Right ventricle myocardium superior (tissue), 1 donor: ENCODE data around the gene AIG1. TPM values are rescaled to one million over a fixed set of nuclear protein-coding genes. Genes with fewer than 3 reads are reported as not detected.
"Not testable (repeated sequence)": the region's sequence is repeated elsewhere in the genome, so short reads cannot be mapped to it uniquely, and the experiment has no call there.

ENCODE experiments used
- ATAC-seq: fragments of 200-7000 bp; cut with Tn5 transposase; one replicate; pipeline ENCODE4 v1.9.1; 2020; ENCODE audit warnings: mild to moderate bottlenecking; ENCODE audit not compliant: poor library complexity
- DNase-seq: peaks from one replicate; pipeline ENCODE4 v3.0.0-alpha.2; 2020
- intact Hi-C: fragments of 100-400 bp; cut with DNase I; formaldehyde crosslinking; loops from one replicate; pipeline ENCODE4 v1.11.2; 2022
- total RNA-seq: library from RNA; stranded (reverse); fragmentation: NEBNext Ultra II Directional; extraction: Animal tissue kit (Norgen Biotek cat#: 25700); gene quantifications from one replicate; pipeline ENCODE4 v1.2.1, GENCODE V29; 2021
- donor health status: DM: no; HTN: yes; CAD: no; lungs with severe emphysema.

The AIG1 gene
- total RNA-seq, 1 donor from 2014 or later: 71.7 TPM

DNA sequence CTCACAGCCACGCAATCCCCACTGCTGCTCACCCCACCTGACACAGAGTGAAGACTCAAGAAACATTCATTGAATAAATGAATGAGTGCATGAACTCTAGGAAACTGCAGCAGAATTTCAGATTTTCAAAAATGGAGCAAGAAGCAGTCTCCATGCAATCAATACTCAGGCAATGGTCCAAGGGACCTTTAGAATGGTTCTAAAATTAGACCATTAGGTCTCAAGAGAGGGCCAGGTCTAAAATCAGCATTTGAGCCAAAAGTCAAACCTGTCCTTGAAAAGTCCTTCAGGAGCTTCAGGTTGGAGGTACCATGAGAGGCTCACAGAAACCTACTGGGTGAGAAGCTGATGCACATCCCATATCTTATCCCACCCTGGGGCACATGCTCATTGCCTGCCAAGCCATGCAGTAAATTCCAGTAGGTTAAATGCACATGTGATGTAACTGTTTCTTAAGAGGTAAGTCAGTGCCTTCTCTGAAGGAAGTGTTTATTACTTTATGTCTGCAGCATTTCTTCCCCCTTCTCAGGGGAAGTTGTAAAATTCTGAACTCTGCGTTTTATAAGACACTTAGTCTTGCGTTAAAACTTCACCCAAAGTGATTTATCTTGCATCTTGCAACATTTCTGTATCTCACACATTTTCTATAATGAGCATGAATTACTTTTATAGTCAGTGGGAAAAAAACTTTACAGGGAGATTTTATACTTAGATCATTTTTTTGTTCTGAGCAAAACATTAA, 263.2 kb downstream of the AIG1 start:
- no peak for ATAC-seq
- intact Hi-C loops: no loop called here
- no peak for DNase-seq

DNA sequence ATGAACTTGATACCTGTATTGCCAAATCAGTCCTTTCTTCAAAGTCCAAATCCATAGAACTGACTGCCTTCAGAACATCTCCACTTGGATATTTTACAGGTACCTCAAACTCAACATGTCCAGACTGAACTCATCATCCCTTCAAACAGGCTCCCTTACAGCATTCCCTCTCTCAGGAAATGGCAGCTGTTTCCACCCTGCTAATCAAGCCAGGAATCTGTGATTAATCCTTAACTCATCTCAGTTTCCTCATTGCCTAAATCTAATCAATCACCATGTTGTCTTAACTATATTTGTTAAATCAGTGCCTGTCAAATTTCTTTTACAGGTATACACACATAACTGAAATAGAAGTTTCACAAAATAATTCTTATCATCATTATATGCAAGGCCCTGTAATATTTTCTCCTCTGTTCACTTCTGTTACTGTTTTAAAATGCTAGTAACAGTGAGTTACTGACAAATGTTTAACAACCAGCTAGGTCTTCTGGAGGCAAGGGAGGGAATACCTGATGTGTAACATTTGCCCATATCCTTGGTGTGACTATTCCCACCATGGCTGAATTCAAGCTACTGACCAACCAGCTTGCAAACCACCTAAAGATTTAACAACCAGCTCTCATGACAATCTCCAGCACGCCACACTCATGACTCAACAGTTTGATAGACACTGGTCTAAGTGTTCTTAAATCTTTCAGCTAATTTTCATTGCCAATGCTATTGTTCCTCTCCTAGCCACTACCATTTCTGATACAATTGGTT, 264.9 kb downstream of the AIG1 start:
- intact Hi-C loops: no loop called here
- DNase-seq (no peak), ATAC-seq (no peak)

DNA sequence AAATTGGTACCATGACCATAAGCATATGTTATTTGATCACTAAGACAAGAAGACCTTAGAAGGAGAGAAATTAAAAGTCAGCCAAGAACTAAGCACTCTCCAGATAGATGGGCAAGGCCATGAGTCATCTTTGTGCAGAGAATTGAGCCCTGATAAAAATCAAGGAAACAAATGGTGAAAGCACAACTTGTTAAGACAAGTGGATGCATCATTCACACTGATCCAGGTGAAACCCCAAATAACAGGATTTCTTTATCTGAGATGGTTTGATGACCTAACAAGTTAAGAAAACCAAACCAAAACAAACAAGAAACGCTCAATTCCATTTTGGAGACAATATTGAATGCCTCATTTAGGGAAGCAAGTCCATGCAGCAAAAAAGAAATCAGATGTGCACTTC, 268.2 kb downstream of the AIG1 start:
- ATAC-seq (no peak), DNase-seq (no peak)
- intact Hi-C loops: no loop called here

DNA sequence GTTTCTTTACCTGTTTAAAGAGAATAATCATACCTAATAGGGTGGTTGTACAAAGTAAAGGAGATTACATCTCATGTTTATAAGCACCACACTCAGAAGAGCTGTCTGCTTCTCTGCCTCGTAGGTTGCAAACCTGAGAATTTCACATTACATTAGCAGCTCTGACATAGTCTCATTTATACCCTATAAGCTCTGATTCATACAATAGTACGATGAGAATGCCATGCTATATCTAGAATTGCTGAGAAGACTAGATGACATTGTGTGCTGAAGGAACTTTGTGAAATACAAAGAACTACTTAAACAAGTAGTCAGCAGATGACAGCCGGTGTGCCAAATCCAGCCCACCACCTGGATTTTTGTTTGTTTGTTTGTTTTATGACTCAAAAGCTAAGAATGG, 268.6 kb downstream of the AIG1 start:
- ATAC-seq (no peak), DNase-seq (no peak)
- intact Hi-C loops: no loop called here

DNA sequence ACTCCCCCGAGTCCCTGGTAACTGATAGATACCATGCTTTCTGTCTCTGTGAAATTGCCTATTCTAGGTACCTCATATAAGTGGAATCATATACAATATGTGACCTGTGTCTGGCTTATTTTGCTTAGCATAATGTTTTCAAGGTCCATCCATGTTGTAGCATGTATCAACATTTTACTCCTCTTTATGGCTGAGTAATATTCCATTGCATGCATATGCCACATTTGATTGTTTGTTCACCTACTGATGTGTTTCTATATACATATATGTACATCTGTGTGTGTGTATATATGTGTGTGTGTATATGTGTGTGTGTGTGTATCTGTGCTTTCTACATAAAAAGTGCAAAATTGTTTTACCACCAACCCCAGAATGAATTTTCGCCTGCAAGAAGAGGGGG, 270.7 kb downstream of the AIG1 start:
- intact Hi-C loops: no loop called here
- no peak for DNase-seq
- ATAC-seq: no peak

DNA sequence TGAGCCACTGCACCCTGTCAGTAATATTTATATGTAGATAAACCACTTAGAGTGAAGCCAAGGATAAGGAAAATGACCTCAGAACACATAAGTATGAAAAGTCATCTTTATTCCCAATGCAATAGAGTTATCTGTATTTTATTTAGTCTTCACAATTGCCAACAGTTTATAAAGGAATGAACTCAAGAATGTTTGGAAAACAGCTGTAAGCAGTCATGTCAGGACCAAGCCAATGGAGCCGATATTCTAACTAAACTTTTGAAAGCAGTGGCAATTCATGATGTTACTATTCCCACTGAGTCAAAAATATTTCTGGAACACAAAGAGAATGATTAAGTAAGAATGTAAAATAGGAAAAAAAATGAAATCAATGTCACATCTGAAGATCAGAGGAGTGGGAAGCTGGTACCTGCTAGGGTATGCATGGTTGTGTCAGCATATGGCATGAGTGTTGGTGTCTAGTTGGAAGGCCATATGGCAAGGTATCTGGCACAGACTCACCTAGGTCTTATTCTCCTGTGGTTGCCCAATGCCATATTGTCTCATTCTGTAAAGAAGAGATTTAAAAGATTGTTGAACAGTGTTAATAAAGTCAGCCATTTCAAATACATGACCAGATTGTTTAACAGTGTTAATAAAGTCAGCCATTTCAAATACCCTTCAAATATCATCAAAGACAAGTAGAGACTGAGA, 271.6 kb downstream of the AIG1 start:
- ATAC-seq (no peak), DNase-seq (no peak)
- intact Hi-C loops: no loop called here

DNA sequence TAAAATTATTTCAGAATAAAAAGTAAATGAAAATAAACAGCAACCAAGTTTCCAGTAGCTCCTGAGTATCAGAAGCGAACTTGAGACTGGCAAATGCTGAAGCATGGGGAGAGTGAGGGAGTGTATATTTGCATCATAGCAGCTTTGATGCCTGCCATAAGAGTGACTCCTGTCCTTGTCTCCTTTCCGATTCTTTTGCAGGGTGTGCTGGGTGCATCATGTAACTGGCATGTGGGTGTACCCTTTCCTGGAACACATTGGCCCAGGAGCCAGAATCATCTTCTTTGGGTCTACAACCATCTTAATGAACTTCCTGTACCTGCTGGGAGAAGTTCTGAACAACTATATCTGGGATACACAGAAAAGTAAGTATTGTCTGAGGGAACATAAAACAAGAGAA, 272.4 kb downstream of the AIG1 start:
- intact Hi-C loops: no loop called here
- no peak for ATAC-seq

DNA sequence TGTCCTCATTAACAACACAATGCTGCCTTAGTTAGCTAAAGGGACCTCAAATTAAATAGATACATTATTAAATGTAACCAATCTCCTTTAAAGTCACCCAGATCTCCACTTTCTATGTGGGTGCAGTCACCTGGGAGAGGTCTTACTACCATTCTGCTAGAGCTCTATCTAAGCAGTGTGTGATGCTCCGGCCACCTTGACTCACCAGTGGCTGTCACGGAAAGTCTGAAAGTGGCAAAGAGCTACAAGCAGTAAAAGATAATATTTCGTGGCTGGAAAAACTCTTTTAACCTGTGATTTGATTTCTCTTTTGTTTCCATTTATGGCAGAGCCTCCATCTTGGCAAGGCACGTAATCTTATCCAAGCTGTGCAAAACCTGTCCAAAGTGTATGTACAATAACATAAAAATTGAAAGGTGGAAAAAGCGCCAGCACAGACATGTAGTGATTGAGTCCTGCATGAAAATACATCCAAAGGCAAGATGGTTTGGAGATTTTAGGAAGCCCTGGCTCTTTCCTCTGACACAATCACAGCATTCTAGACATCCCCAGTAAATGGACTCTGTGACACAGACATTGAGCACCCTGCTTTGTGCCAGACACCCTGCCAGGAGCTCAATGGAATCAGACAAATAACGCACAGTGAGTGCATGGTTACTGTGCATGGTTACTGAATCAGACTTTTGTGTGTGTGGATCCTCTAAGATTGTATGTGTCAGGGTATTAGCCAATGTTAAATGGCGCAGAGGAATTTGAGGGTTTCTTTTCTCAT, 273.2 kb downstream of the AIG1 start:
- ATAC-seq (no peak), DNase-seq (no peak)
- intact Hi-C loops: no loop called here

More for the DNA sequence above, 272.4 kb downstream of the AIG1 start:
- no peak for DNase-seq

DNA sequence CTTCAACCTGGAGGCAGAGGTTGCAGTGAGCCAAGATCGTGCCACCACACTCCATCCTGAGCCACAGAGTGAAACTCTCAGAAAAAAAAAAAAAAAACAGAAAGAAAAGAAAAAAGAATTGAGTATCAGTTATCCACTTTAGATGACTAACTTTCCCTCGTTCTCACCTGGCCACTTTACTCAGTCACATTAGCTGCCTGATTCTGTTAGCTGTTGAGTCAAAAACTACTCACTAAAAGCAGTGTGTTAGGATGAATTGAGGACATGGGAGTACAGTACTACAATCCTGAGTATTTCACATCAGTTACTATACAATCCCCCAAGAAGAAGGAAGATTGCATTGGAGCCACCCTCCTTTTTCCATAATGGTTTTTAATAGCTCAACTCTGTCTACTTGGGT, 275.2 kb downstream of the AIG1 start:
- DNase-seq (no peak), ATAC-seq (no peak)
- intact Hi-C loops: no loop called here

DNA sequence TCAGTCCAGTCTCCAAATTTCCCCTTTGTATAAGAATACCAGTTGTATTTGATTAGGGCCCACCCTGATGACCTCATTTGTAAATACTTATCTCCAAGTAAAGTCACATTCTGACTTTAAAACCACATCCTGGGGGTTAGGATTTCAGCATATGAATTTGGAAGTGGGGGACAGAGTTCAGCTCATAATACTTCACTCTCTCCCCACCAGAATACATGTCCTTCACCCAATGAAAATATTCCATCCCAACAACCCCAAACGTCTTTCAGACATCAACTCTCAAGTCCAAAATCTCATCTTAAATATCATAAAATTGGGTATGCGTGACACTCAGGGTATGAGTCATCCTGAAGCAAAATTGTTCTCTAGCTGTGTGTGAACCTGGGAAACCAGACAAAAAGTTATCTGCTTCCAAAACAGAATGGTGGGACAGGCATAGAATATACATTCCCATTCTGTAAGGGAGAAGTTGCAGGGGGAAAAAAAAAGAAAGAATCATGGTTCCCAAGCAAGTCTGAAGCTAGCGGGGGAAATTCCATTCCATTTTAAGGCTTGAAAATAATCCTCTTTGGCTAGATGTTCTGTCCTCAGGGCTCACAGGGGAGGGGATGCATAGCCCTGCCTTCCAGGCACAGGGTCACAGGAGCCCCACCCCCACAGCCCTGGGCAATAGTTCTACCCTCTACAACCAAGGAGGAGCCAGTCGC, 275.9 kb downstream of the AIG1 start:
- no peak for DNase-seq
- ATAC-seq: no peak
- intact Hi-C loops: no loop called here

DNA sequence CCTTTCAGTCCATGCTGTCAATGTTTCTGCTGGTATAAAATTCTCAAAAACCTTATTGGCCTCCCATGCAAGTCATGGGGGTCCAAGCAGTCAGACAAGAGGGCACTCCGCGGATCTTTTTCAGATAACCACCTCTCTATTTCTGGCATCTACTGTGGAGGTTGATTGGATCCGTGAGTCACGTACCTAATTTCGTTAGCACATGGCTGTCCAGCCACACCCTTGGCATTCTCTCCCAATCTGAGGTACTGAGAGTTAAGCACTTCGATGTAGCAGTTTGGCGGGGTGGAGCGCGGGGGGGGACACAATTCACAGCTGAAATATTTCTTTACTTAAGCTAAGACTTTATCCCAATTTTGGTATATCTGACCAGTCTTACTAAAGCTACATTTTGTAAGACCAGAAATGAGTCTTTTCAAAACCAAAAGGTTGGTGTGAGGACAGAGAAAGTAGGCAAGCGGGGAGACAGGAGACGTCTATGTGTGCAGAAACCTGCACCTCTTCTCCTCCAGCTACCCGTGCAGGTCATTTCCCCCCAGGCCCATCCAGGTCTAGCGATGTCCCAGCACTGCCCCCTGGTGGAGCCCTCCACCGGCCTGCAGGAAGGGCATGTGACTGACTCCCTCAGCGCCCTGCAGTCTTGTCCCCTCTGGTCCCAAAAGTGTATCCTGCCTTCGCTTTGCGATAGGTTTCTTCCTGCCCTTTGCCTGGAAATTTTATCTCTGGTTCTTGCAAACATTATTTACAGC, 276.7 kb downstream of the AIG1 start:
- ATAC-seq: peak; percentile 58
- intact Hi-C loops: no loop called here
- DNase-seq: peak; percentile 51

DNA sequence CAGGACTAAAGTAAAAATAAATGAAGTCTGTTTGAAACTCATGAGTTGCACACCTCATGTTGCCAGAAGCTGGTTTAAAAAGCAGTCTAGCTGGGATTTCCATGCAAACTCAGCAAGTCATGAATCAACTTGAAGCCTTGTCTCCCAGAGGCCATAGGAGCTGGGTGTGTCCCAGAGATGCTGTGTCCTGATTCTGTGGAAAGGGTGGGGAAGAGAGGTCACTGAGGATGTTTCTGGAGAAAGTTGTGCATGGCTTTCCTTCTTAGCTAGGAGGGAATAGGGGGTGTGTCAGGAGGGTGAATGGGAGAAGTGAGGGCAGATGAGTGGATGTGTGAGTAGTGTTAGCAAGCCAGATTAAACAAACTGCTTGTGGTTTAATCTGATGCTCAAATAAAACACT, 278.5 kb downstream of the AIG1 start:
- DNase-seq: no peak
- ATAC-seq: no peak
- intact Hi-C loops: no loop called here

DNA sequence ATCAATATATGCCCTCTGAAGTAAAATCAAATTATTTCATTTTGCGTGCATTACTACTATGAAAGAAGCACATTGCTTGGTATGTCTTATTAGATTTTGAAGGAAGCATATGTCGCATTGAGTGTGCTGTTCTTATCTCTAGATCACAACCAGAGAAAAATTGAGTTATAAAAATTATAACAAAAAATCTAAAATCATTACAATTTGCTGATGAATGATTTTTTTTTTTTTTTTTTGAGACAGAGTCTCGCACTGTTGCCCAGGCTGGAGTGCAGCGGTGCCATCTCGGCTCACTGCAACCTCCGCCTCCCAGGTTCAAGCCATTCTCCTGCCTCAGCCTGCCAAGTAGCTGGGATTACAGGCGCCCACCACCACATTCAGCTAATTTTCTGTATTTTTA, 284.8 kb downstream of the AIG1 start:
- DNase-seq, ATAC-seq, intact Hi-C loops: not testable (repeated sequence)

DNA sequence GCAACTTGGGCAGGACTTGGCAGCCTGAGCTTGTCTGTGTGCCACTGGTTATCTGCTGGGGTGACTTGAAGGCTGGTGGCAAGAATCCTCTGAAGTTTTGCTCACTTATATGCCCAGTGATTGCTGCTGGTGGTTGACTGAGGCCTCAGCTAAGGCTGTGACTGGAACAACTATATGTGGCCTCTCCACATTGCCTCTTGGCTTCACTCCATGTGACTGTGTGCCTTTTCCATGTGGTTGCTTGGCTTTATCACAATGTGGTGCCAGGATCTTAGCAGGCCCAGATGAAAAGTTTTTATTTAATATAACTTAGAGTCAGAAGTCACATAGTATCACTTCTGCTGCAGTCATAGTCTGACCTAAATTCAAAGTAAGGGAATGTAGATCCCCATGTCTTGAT, 285.3 kb downstream of the AIG1 start:
- DNase-seq (no peak), ATAC-seq (peak; percentile 12)
- intact Hi-C loops: no loop called here

DNA sequence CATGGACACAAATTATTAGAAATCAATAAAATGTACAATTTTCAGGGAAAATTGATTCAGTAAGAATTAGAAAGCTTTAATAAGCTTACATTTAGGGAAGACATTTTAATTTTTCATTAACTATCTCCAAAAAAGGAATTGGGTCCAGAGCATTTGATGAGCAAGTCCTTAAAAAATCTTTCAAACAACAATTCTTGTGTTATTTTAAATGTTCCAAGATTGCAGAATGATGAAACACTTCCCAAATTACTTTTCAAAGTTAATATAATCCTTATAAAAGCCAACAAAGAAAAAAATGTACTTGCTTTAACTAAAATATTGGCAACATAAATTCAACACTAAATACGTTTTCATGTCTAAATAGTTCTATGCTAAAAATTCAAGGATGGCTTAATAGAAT, 287.8 kb downstream of the AIG1 start:
- intact Hi-C loops: no loop called here
- ATAC-seq (no peak), DNase-seq (no peak)

DNA sequence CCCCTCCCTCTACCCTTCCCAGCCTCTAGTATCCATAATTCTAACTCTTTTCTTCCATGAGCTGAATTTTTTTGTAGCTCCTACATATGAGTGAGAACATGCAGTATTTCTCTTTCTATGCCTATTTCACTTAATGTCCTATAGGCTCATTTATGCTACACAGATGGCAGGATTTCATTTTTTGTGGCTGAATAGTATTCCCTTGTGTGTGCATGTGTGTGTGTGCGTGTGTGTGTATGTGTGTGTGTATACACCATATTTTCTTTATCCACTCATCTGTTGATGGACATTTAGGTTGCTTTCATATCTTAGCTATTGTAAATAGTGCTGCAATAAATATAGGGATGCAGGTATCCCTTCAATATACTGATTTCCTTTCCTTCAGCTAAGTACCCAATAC, 288.8 kb downstream of the AIG1 start:
- DNase-seq (no peak), ATAC-seq (no peak)
- intact Hi-C loops: no loop called here

DNA sequence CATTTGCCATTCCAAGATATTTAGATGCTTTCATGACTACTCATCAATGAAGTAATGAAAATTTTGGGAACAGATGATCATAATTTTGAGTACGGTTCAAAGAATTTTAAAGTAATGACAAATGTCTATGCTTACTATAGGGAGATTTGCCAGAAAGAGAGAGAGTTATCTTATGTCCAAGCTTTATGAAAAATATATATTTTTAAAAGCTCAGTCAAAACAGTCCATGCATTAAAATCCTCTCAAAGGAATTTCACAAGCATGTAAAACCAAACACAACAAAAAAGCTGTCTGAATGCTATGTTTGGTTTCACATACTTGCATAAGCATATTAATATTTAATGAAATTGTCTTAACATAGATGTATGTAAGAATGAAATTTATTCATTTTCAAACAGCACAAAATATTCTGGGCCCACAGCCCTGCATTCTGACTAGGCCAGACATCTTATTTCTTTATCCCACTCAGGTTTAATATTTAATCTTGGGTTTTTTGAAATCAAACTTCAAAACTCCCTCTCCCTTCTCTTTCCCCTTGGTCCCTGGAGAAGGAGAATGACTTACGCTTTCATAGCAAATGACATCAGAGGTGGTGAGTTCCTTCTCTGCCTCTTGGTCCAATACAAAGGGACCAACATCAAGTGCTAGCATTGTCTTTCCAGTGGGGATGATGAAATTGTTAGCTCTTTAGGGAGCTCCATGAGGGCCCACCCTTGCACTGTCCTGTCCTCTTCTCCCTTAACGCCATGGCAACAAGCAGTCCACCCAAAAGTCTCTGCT, 295.6 kb downstream of the AIG1 start:
- intact Hi-C loops: no loop called here
- ATAC-seq: no peak
- no peak for DNase-seq
